IMR-90 (cell line): ENCODE measurements around the gene ZBTB40. TPM values are rescaled to one million over a fixed set of nuclear protein-coding genes. Genes with fewer than 3 reads are reported as not detected.

Experiments used
- polyA plus RNA-seq, 3 experiments: library from polyadenylated mRNA; depleted of rRNA; stranded (reverse); fragments of >200 nt; gene quantifications; 2 replicates each; pipeline ENCODE4 v1.2.3, GENCODE V29; 2012; ENCODE audit warnings: low replicate concordance in 1 of 3
- total RNA-seq: library from RNA; depleted of rRNA; stranded (reverse); fragments of >200 nt; gene quantifications from 2 replicates; pipeline ENCODE4 v1.2.3, GENCODE V29; 2012; rRNA removed

Gene ZBTB40
- total and polyA plus RNA-seq, 2 of the 4 experiments (the other 2 are of a cell fraction) = 6.0 to 9.7 TPM

Other genes starting within 250 kb of the ZBTB40 start
- not detected in 2 replicates for gene EPHA8, start 111.6 kb downstream of the ZBTB40 start, total RNA-seq
- not detected in 2 replicates for gene EPHA8, start 111.6 kb downstream of the ZBTB40 start, polyA plus RNA-seq (2012; rRNA removed)
- gene C1QA, start 184.8 kb downstream of the ZBTB40 start, total RNA-seq = not detected in 2 replicates
- gene C1QA, start 184.8 kb downstream of the ZBTB40 start, polyA plus RNA-seq (2012; rRNA removed) = not detected in 2 replicates
- not detected in 2 replicates for gene C1QC, start 191.8 kb downstream of the ZBTB40 start, total RNA-seq
- gene C1QC, start 191.8 kb downstream of the ZBTB40 start, polyA plus RNA-seq (2012; rRNA removed) = not detected in 2 replicates
- gene C1QB, start 201.4 kb downstream of the ZBTB40 start, total RNA-seq = not detected in 2 replicates
- not detected in 2 replicates for gene C1QB, start 201.4 kb downstream of the ZBTB40 start, polyA plus RNA-seq (2012; rRNA removed)